GM20431 (cell line): ENCODE data around the gene POLE2.
"Not testable (repeated sequence)": the region's sequence is repeated elsewhere in the genome, so short reads cannot be mapped to it uniquely, and the experiment has no call there.

ENCODE experiments used
- in situ Hi-C: fragments of 300-500 bp; cut with MseI, MboI; formaldehyde crosslinking; loops from one replicate; pipeline ENCODE4 v1.15.0; 2020; ENCODE audit warnings: low sequenced_read_pairs; ENCODE audit not compliant: unreplicated experiment

POLE2 gene

DNA sequence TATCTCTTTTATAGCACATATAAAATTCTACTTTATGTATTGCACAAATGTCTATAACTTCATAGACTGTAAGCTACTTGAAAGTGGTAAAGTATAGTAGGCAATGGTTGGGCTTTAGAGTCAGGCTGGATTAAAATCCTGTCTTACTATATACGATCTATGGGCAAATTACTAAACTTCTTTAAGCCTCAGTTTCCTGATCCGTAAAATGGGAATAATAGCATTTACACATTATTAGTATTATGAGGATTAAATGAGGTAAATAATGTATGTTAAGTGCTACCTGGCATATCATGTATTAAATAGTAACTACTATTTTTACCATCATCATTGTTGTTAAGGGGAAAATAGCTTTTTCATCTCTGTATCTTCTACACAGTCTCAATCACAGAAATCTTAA lies 14.4 kb downstream of the POLE2 start:
- in situ Hi-C loops = no loop called here

DNA sequence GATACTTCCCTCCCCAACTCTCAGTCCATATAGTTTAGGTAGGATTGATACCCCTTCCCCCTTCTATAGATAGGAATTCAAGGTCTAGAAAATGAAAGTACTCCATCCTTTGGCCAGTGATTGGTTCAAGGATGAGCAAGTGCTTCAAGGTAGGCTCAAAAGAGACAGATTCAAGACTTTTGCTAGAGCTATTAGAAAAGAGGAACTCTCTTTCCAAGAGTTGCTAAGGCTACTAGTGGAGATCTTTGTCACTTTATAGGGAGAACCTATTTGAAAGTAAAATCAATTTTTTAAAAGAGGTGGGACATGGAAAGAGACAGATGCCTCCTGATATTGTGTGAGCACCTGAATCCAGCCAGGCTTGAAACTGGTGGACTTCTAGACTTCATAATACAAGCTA lies 17.5 kb downstream of the POLE2 start:
- in situ Hi-C loops = no loop called here

- in situ Hi-C loops = no loop called here
These were observed 28.2 kb downstream of the POLE2 start for GRCh38 chr14:49659526-49660455.

GRCh38 chr14:49657500-49657899 lies 30.5 kb downstream of the POLE2 start:
- in situ Hi-C loops = not testable (repeated sequence)

GRCh38 chr14:49654511-49654910 lies 33.5 kb downstream of the POLE2 start:
- in situ Hi-C loops = no loop called here

- in situ Hi-C loops = no loop called here
These were observed 34.5 kb downstream of the POLE2 start for GRCh38 chr14:49653508-49653907.

DNA sequence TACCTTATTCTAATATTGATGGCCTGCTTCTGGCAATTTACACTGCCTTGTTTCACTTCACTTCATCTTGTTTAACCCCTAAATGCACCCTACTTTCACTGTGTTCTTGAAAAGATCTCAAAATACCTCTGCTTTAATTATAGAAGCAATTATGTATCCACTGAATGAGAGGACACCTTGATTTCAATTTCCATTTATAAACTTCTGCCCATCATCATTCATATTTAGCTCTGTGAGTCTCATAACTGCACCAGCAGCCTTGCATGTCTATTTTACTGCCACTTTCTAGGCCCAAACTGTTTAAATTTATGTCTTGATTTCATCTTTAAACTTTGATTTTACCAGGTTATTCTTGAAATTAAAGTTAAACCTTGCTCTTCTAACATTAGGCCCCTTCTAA lies 45.9 kb downstream of the POLE2 start:
- in situ Hi-C loops = no loop called here

DNA sequence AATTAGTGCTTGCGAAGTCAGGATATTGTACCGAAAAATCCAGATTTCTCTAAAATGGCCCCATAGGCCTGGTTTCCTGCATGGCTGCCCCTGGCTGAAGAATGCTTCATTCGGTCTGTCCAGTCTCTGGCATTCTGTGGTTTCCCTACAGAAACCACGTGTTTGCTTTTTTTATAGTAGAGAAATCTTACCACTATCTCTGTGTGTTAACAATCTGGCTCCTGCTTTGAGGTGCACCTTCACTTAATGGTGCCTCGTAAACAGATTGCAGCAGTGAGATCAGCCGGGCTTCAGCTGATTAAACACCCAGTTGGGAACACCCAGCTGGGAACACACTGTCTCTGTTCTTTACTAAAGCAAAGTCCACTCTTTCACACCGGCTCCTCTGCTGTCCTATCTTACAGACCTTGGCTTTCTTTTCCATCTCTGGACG lies 46.3 kb downstream of the POLE2 start:
- in situ Hi-C loops = no loop called here

DNA sequence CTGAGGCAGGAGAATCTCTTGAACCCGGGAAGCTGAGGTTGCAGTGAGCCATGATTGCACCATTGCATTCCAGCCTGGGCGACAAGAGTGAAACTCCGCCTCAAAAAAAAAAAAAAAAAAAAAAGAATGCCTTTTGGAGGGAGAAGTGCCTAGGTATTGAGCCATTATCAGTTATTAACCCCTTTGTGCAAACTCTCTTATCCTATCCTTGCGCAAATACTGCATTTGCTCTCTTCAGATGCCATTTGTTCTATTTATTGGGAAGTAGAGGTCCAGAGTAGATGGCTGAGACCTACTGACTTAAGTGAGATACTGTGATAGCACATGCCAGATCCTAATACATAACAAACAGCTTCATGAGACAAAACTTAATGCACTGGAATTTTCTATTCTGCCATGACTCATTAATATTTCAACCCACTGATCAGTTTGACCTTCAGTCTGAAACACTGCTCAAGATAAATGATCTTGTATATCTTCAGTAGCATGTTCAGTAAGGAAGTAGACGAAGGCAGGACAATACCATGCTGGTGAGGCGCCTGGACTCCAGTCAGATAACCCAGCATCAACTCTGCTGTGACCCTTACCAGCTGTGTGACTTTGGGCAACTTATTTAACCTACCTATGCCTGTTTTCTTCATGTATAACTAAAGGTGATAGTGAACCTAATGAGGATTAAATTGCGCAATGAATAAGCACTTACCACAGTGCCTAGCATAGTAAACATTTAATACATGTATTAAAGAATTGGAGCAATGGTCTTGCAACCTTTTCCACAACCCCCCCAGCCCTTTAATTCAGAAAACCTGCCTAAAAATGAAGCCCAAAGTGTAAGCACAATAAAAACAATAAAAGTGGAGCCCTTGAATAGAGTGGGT lies 47.2 kb downstream of the POLE2 start:
- in situ Hi-C loops = no loop called here

DNA sequence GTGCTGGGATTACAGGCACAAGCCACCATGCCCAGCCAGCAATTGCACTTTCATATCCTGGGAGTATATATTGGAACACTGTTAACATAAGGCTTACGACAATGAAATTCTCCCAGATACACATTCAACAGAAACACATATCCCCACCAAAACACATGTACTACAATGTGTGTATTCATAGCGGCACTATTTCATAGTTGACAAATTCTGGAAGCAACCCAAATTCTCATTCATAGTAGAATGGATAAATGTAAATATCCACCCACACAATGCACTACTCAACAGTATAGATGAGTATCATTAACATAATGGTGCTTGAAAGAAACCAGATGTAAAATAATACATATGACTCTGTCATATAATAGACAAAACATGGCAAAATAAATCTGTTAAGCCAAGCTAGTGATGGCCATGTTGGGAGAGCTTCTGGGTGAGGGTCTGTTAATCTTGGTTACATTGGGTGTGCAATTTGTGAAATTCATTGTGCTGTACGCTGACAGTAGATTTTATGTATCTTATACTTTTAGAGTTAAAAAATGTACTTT lies 50.4 kb downstream of the POLE2 start:
- in situ Hi-C loops = no loop called here

DNA sequence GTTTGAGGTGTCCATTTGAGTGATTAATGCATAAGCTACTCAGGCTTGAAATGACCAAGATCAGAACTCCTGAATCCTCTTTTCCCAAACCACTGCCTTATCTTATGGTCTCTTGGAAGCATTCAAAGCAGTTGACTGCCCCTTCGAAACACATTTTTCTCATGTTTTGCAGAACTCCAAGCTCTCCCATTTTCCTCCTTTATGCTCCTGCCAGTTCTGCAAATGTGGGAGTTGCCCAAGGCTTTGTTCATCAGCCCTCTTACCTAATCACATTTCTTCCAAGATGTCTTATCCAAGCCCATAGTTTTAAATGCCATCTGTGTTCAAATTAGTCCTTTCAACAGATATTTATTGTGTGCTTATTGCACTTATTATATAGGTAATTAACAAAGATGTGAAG lies 51.1 kb downstream of the POLE2 start:
- in situ Hi-C loops = no loop called here

DNA sequence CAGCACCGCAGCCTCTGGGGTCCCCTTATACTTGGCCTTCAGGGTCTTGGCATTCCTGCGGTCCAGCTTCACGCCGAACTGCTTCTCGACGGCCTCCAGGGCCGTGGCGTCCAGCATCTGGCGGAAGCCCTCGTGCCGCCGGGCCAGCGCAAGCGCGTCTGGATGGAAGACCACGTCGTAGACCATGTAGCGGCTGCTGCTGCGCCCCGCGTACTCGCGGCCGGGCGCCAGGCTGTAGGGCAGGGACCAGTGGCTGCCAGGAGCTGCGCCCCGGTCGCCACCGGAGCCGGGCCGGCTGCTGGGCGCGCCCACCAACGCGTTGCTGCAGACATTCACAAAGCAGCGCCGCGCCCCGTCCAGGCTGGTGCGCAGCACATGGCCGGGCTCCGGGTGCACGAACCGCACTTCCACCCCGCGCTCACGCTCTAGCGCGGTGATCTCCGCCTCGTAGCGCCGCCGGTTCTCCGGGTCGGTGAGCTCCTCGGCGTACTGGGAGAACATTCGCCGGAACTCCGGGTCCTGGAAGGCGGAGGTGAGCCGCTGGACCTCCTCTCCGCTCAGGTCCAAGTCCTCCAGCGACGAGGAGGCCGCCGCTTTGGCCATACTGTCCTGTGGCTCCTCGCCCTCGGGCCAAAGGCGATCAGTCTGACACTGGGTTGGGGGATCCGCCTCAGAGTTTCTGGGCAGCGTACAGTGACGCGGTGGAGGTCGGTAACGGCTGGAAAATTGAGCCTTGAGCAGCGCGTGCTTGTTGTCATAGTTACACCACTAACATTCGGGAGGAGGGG lies 53.3 kb downstream of the POLE2 start, which contains the start of gene DNAAF2:
TSS of gene DNAAF2 (minus strand) at position 698 of the 788 bp plus-strand sequence. CDS start at position 603, 95 bp downstream.
- in situ Hi-C loops = no loop called here

DNA sequence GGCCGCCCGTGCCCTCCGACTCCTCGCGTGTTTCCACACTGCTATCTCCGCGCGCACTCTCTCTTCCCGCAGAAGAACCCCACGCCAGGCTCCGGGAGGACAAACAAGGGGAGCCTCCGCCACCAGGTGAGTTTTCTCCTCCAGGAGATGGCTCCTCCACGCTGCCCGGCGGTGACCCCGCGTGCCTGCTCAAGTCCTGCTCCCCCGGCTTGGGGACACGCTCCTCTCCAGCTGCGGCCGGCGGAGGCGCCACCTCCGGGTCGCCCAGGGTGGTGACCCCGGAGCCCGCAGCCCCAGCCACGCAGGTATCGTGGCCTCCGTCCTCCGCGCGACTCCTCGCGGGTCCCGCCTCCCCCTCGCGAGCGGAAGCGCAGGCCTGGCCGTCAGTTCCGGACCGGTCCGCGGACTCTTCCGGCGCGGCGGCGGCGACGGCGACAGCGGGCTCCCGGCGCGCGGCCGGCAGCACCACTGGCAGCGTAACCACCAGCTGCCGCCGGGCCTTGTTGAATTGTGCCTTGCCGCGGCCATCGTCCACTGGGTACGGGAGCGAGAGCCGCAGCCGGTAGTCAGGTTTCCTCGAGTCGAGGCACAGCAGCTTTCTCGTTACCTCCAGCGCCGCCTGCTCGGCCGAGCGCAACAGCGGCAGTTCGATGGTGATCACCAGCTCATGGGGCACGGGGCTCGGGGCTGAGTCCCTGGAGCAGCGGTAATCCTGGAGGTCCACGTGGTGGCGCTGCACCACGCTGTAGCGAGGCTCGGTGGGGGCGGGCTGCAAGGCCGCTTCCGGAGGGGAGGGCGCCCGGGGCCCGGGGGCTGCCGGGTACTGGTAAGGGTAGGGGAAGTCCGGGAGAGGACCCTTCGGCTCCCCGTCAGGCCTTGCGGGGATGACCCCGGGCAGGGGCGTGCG lies 54.1 kb downstream of the POLE2 start:
- in situ Hi-C loops = no loop called here

DNA sequence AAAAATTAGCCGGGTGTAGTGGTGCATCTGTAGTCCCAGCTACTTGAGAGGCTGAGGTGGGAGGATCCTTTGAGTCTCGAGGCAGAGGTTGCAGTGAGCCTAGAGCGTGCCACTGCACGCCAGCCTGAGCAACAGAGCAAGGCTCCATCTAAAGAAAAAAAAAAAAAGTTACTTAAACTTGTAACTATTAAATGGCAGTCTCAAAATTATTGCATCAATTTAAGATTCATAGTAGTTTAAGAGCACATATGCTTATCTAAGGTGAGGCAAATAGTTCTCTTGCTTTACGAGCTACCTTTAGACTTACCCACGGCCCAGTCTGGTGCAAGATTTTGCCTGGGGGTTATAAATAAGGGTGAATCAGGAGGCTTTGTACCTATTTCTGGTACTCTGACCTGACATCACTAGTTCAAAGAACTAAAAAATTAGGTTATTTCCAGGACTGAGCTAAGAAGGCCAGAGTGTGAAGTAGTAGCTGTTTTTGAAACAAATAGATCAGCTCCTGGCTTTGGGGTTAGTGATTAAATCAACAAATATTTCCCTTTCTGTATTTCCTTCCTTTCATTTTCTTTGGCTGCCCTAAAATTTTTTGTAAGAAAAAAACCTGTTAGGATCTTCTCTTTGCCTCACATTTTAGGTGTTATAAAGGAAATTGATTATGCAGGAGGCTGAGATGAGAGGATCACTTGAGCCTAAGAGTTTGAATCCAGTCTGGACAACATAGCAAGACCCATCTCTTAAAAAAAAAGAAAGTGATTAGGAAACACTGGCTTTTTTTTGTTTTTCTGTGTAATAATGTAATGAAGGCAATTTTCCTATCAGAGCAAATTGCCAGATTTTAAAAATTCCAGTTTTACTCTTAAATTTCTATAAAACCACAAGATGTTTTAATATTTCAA lies 63.8 kb downstream of the POLE2 start:
- in situ Hi-C loops = no loop called here

- in situ Hi-C loops = no loop called here
These were observed 64.6 kb downstream of the POLE2 start for GRCh38 chr14:49623387-49623786.

DNA sequence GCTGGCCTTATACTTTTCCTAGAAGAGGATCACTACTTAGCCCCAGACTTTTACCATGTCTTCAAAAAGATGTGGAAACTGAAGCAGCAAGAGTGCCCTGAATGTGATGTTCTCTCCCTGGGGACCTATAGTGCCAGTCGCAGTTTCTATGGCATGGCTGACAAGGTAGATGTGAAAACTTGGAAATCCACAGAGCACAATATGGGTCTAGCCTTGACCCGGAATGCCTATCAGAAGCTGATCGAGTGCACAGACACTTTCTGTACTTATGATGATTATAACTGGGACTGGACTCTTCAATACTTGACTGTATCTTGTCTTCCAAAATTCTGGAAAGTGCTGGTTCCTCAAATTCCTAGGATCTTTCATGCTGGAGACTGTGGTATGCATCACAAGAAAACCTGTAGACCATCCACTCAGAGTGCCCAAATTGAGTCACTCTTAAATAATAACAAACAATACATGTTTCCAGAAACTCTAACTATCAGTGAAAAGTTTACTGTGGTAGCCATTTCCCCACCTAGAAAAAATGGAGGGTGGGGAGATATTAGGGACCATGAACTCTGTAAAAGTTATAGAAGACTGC lies 65.9 kb downstream of the POLE2 start:
- in situ Hi-C loops = no loop called here

GRCh38 chr14:49621114-49621881 lies 66.7 kb downstream of the POLE2 start:
- in situ Hi-C loops = no loop called here
